ENCODE results near the gene SLC35D1. TPM values are rescaled to one million over a fixed set of nuclear protein-coding genes. Genes with fewer than 3 reads are reported as not detected.

SLC35D1 gene
- polyA plus RNA-seq, 1 of the 3 experiments (the other 2 are of a cell fraction) = 4.8 TPM

GRCh38 chr1:67100833-67101232 is 46.9 kb upstream of the SLC35D1 start:
- no peaks in the 10 kb centered on the region for H3F3A ChIP-seq (replicated peaks; ENCODE audit: insufficient read depth)
- POLR2A ChIA-PET = no interaction called here
- no peak for TF ChIP-seq NFIC (IDR thresholded peaks at IDR 0.05; ENCODE audit: borderline replicate concordance)
- no peak for TF ChIP-seq RAD21 (IDR thresholded peaks at IDR 0.05; ENCODE audit: low read length)
- TF ChIP-seq, protein P1, sequence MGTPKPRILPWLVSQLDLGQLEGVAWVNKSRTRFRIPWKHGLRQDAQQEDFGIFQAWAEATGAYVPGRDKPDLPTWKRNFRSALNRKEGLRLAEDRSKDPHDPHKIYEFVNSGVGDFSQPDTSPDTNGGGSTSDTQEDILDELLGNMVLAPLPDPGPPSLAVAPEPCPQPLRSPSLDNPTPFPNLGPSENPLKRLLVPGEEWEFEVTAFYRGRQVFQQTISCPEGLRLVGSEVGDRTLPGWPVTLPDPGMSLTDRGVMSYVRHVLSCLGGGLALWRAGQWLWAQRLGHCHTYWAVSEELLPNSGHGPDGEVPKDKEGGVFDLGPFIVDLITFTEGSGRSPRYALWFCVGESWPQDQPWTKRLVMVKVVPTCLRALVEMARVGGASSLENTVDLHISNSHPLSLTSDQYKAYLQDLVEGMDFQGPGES (IDR thresholded peaks at IDR 0.05; ENCODE audit: low read depth, low read length) = no peak
- TF ChIP-seq NRF1 (IDR thresholded peaks at IDR 0.05; ENCODE audit: low read depth, low read length) = no peak
- no peak for TF ChIP-seq REST (IDR thresholded peaks at IDR 0.05; ENCODE audit: low read depth, low read length)
- no peak for TF ChIP-seq YY1 (IDR thresholded peaks at IDR 0.05; ENCODE audit: low read depth)
- TF ChIP-seq RCOR1 (IDR thresholded peaks at IDR 0.05; ENCODE audit: low read length) = no peak
- no peak for TF ChIP-seq POLR2AphosphoS5 (IDR thresholded peaks at IDR 0.05; ENCODE audit: low read depth, low read length)
- no peak for TF ChIP-seq MXI1 (IDR thresholded peaks at IDR 0.05; ENCODE audit: low read depth, low read length)
- no peak for TF ChIP-seq RXRA (IDR thresholded peaks at IDR 0.05; ENCODE audit: borderline replicate concordance, low read depth)
- no peak for TF ChIP-seq TEAD4 (IDR thresholded peaks at IDR 0.05; ENCODE audit: borderline replicate concordance, insufficient read depth)
- TF ChIP-seq, protein P2, sequence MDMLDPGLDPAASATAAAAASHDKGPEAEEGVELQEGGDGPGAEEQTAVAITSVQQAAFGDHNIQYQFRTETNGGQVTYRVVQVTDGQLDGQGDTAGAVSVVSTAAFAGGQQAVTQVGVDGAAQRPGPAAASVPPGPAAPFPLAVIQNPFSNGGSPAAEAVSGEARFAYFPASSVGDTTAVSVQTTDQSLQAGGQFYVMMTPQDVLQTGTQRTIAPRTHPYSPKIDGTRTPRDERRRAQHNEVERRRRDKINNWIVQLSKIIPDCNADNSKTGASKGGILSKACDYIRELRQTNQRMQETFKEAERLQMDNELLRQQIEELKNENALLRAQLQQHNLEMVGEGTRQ (IDR thresholded peaks at IDR 0.05; ENCODE audit: borderline replicate concordance, low read depth, low read length) = no peak
- no peak for TF ChIP-seq TAF1 (IDR thresholded peaks at IDR 0.05; ENCODE audit: borderline replicate concordance, low read depth, low read length)
- TF ChIP-seq ELF1 (IDR thresholded peaks at IDR 0.05) = no peak
- TF ChIP-seq JUND (IDR thresholded peaks at IDR 0.05) = no peak
- no peak for TF ChIP-seq FOXM1 (IDR thresholded peaks at IDR 0.05; ENCODE audit: low read depth)
- no peak for TF ChIP-seq ZBTB33 (IDR thresholded peaks at IDR 0.05; ENCODE audit: borderline replicate concordance, low read depth)
- TF ChIP-seq MAX (IDR thresholded peaks at IDR 0.05; ENCODE audit: low read depth) = no peak
- H3K9ac ChIP-seq = no peak overlapping the region
- no peak overlapping the region for H3K4me2 ChIP-seq
- no peaks in the 10 kb centered on the region for H3K9me3 ChIP-seq
- H3K4me3 ChIP-seq (ENCODE audit: low read depth in 2 of 2, low read length in 1 of 2) = no peak overlapping the region
- no peaks in the 10 kb centered on the region for H3K9me2 ChIP-seq
- H2AFZ ChIP-seq (ENCODE audit: low read depth) = no peak overlapping the region
- H3K4me1 ChIP-seq (ENCODE audit: control insufficient read depth in 1 of 2, insufficient read depth in 2 of 2, low read depth in 1 of 2, low read length in 1 of 2) = no peaks in the 10 kb centered on the region
- H3K27ac ChIP-seq (ENCODE audit: low read depth in 2 of 2, low read length in 1 of 2) = no peak overlapping the region
- H4K20me1 ChIP-seq (ENCODE audit: insufficient read depth) = no peaks in the 10 kb centered on the region
- DNase-seq = no peak
- H3K79me2 ChIP-seq (ENCODE audit: insufficient read depth) = no peaks in the 10 kb centered on the region
- CTCF ChIA-PET = no interaction called here
- no peaks in the 10 kb centered on the region for H3K36me3 ChIP-seq (replicated peaks in 1 of 2; ENCODE audit: control insufficient read depth in 1 of 2, insufficient read depth in 2 of 2, low read length in 1 of 2)
- H3K27me3 ChIP-seq (ENCODE audit: insufficient read depth) = no peaks in the 10 kb centered on the region
- 37% methylated on average over 3 of the region's 3 CpGs for WGBS (ENCODE audit: low lambda C conversion rate)
